ENCODE measurements around the gene COPB2. TPM values are rescaled to one million over a fixed set of nuclear protein-coding genes. Genes with fewer than 3 reads are reported as not detected.

Gene COPB2
- total and polyA plus RNA-seq, 2 of the 8 experiments (the other 6 are each of a cell fraction or from before 2014, with no cell fraction given), result 40.3 to 119 TPM

GRCh38 chr3:139354661-139355060, 34.8 kb downstream of the COPB2 start (continued):
- TF ChIP-seq E2F6 (IDR thresholded peaks at IDR 0.05) (no peak), BACH1 (IDR thresholded peaks at IDR 0.05; ENCODE audit: low read length) (no peak), POU5F1 (IDR thresholded peaks at IDR 0.05; ENCODE audit: low read depth, low read length) (no peak), RXRA (IDR thresholded peaks at IDR 0.05; ENCODE audit: insufficient read depth, low read depth, low read length) (no peak), ZNF274 (IDR thresholded peaks at IDR 0.05; ENCODE audit: borderline replicate concordance, extremely low read depth, low read length) (no peak), MAX (IDR thresholded peaks at IDR 0.05) (no peak)

Measured in H1 (cell line).